Adrenal gland (tissue), 5 donors: Measurements from ENCODE around the gene NLRC3.

Experiments used
- CTCF ChIP-seq, 6 experiments: fragments of 450-650 bp in 4 of 6; fragments of 200-600 bp in 2 of 6; sonication (generic) in 1 of 6; IDR thresholded peaks; 1 replicate in 5 of 6; 2 replicates in 1 of 6; pipeline versions ENCODE4 v1.5.1 to v1.8.0; 2016 to 2021; ENCODE audit warnings: antibody characterized with exemption in 6 of 6, mild to moderate bottlenecking in 2 of 6, moderate library complexity in 1 of 6
- POLR2A ChIP-seq, 2 donors: fragments of 450-650 bp; IDR thresholded peaks; one replicate each; pipeline ENCODE4 v1.6.1; 2017; ENCODE audit warnings: antibody characterized with exemption in 2 of 2, mild to moderate bottlenecking in 2 of 2, moderate library complexity in 1 of 2
- donor health status: DM: no; HTN: no; CAD: no.

- TF ChIP-seq CTCF (IDR thresholded peaks at IDR 0.05) (no peak), POLR2A (IDR thresholded peaks at IDR 0.05) (no peak)
These were observed 15.4 kb upstream of the NLRC3 start for GRCh38 chr16:3592559-3592958.
